ENCODE measurements around the gene FOXP1.
A peak's percentile ranks its signal among the peaks of the same experiment; 100 is the strongest.

FOXP1 gene

GRCh38 chr3:71504250-71505036, 79.1 kb downstream of the FOXP1 start:
- H3K27ac Mint-ChIP-seq = no peak overlapping the region
- H3K36me3 Mint-ChIP-seq (ENCODE audit: low read depth) = peaks cover 1% of the 10 kb centered on the region
- peaks cover 29% of the 10 kb centered on the region for H3K27me3 Mint-ChIP-seq (ENCODE audit: low read depth)
- H3K9me3 Mint-ChIP-seq = no peaks in the 10 kb centered on the region
- H3K4me1 Mint-ChIP-seq (ENCODE audit: low read depth) = peaks cover 9% of the 10 kb centered on the region
- H3K4me3 Mint-ChIP-seq = no peak overlapping the region

- Mint-ChIP-seq H3K9me3 (no peaks in the 10 kb centered on the region), H3K36me3 (ENCODE audit: low read depth) (peaks cover 1% of the 10 kb centered on the region), H3K27ac (no peak overlapping the region), H3K27me3 (ENCODE audit: low read depth) (peaks cover 25% of the 10 kb centered on the region), H3K4me1 (ENCODE audit: low read depth) (peaks cover 9% of the 10 kb centered on the region), H3K4me3 (no peak overlapping the region)
Measured at GRCh38 chr3:71503525-71504249, 79.8 kb downstream of the FOXP1 start.

GRCh38 chr3:71502066-71502625, 81.4 kb downstream of the FOXP1 start:
- peaks cover 25% of the 10 kb centered on the region for H3K27me3 Mint-ChIP-seq (ENCODE audit: low read depth)
- H3K36me3 Mint-ChIP-seq (ENCODE audit: low read depth) = peaks cover 1% of the 10 kb centered on the region
- H3K27ac Mint-ChIP-seq = no peak overlapping the region
- peaks cover 9% of the 10 kb centered on the region for H3K4me1 Mint-ChIP-seq (ENCODE audit: low read depth)
- H3K9me3 Mint-ChIP-seq = no peaks in the 10 kb centered on the region
- H3K4me3 Mint-ChIP-seq = no peak overlapping the region

- H3K4me1 Mint-ChIP-seq (ENCODE audit: low read depth) = peaks cover 21% of the 10 kb centered on the region
- H3K9me3 Mint-ChIP-seq = no peaks in the 10 kb centered on the region
- H3K27ac Mint-ChIP-seq = no peak overlapping the region
- H3K27me3 Mint-ChIP-seq (ENCODE audit: low read depth) = peaks cover 12% of the 10 kb centered on the region
- H3K36me3 Mint-ChIP-seq (ENCODE audit: low read depth) = peaks cover 3% of the 10 kb centered on the region
- no peak overlapping the region for H3K4me3 Mint-ChIP-seq
Measured at GRCh38 chr3:71500696-71501095, 82.8 kb downstream of the FOXP1 start.

- Mint-ChIP-seq H3K27me3 (ENCODE audit: low read depth) (peaks cover 13% of the 10 kb centered on the region), H3K4me3 (no peak overlapping the region), H3K9me3 (no peaks in the 10 kb centered on the region), H3K4me1 (ENCODE audit: low read depth) (peaks cover 24% of the 10 kb centered on the region), H3K36me3 (ENCODE audit: low read depth) (peaks cover 8% of the 10 kb centered on the region), H3K27ac (no peak overlapping the region)
Measured at GRCh38 chr3:71499227-71499876, 84.2 kb downstream of the FOXP1 start.

GRCh38 chr3:71498543-71498942, 85.0 kb downstream of the FOXP1 start:
- H3K27ac Mint-ChIP-seq = no peak overlapping the region
- H3K36me3 Mint-ChIP-seq (ENCODE audit: low read depth) = peaks cover 8% of the 10 kb centered on the region
- no peak overlapping the region for H3K4me3 Mint-ChIP-seq

GRCh38 chr3:71497971-71498444, 85.5 kb downstream of the FOXP1 start:
- H3K27me3 Mint-ChIP-seq (ENCODE audit: low read depth) = peaks cover 5% of the 10 kb centered on the region
- H3K9me3 Mint-ChIP-seq = no peaks in the 10 kb centered on the region
- peaks cover 8% of the 10 kb centered on the region for H3K36me3 Mint-ChIP-seq (ENCODE audit: low read depth)
- no peak overlapping the region for H3K27ac Mint-ChIP-seq
- peaks cover 27% of the 10 kb centered on the region for H3K4me1 Mint-ChIP-seq (ENCODE audit: low read depth)
- no peak overlapping the region for H3K4me3 Mint-ChIP-seq

More at GRCh38 chr3:71498543-71498942, 85.0 kb downstream of the FOXP1 start:
- H3K27me3 Mint-ChIP-seq (ENCODE audit: low read depth) = peaks cover 8% of the 10 kb centered on the region
- no peaks in the 10 kb centered on the region for H3K9me3 Mint-ChIP-seq
- peaks cover 22% of the 10 kb centered on the region for H3K4me1 Mint-ChIP-seq (ENCODE audit: low read depth)

GRCh38 chr3:71497367-71497897, 86.1 kb downstream of the FOXP1 start:
- Mint-ChIP-seq H3K27ac (no peak overlapping the region), H3K27me3 (ENCODE audit: low read depth) (peaks cover 5% of the 10 kb centered on the region), H3K4me3 (no peak overlapping the region), H3K9me3 (peaks cover 3% of the 10 kb centered on the region), H3K36me3 (ENCODE audit: low read depth) (peaks cover 14% of the 10 kb centered on the region), H3K4me1 (ENCODE audit: low read depth) (peaks cover 33% of the 10 kb centered on the region)

- peak overlapping the region; percentile 25 for H3K4me3 Mint-ChIP-seq
- H3K4me1 Mint-ChIP-seq (ENCODE audit: low read depth) = peaks cover 40% of the 10 kb centered on the region
- peak overlapping the region; percentile 6 for H3K27ac Mint-ChIP-seq
- H3K27me3 Mint-ChIP-seq (ENCODE audit: low read depth) = peaks cover 5% of the 10 kb centered on the region
- H3K36me3 Mint-ChIP-seq (ENCODE audit: low read depth) = peaks cover 23% of the 10 kb centered on the region
- H3K9me3 Mint-ChIP-seq = peaks cover 12% of the 10 kb centered on the region
Measured at GRCh38 chr3:71495708-71496472, 87.6 kb downstream of the FOXP1 start.

- peaks cover 44% of the 10 kb centered on the region for H3K4me1 Mint-ChIP-seq (ENCODE audit: low read depth)
- peaks cover 18% of the 10 kb centered on the region for H3K9me3 Mint-ChIP-seq
- H3K27ac Mint-ChIP-seq = peak overlapping the region; percentile 68
- H3K36me3 Mint-ChIP-seq (ENCODE audit: low read depth) = peaks cover 29% of the 10 kb centered on the region
- peaks cover 5% of the 10 kb centered on the region for H3K27me3 Mint-ChIP-seq (ENCODE audit: low read depth)
- H3K4me3 Mint-ChIP-seq = peak overlapping the region; percentile 63
Measured at GRCh38 chr3:71494212-71494611, 89.3 kb downstream of the FOXP1 start.

GRCh38 chr3:71492974-71493771, 90.4 kb downstream of the FOXP1 start:
- Mint-ChIP-seq H3K27ac (peak overlapping the region; percentile 89), H3K4me1 (ENCODE audit: low read depth) (peaks cover 47% of the 10 kb centered on the region), H3K36me3 (ENCODE audit: low read depth) (peaks cover 31% of the 10 kb centered on the region), H3K4me3 (peak overlapping the region; percentile 74), H3K27me3 (ENCODE audit: low read depth) (peaks cover 8% of the 10 kb centered on the region), H3K9me3 (peaks cover 18% of the 10 kb centered on the region)

GRCh38 chr3:71492566-71492965, 91.0 kb downstream of the FOXP1 start:
- H3K9me3 Mint-ChIP-seq = peaks cover 18% of the 10 kb centered on the region

More at GRCh38 chr3:71492566-71492965, 91.0 kb downstream of the FOXP1 start:
- H3K27ac Mint-ChIP-seq = peak overlapping the region; percentile 89
- H3K27me3 Mint-ChIP-seq (ENCODE audit: low read depth) = peaks cover 8% of the 10 kb centered on the region
- H3K36me3 Mint-ChIP-seq (ENCODE audit: low read depth) = peaks cover 31% of the 10 kb centered on the region
- H3K4me1 Mint-ChIP-seq (ENCODE audit: low read depth) = peaks cover 48% of the 10 kb centered on the region
- H3K4me3 Mint-ChIP-seq = peak overlapping the region; percentile 74
